Esophagus muscularis mucosa (tissue), 4 donors: ENCODE results near the gene WNT10A.

Experiments
- EP300 ChIP-seq: sonication (generic); formaldehyde crosslinking; IDR thresholded peaks from one replicate; pipeline ENCODE4 v1.6.1; 2017; ENCODE audit warnings: antibody characterized with exemption
- POLR2AphosphoS5 ChIP-seq, 2 donors: sonication (generic); formaldehyde crosslinking; IDR thresholded peaks; one replicate each; pipeline ENCODE4 v1.6.1; 2017; ENCODE audit warnings: antibody characterized with exemption in 2 of 2
- TF ChIP-seq, protein P1 (sequence below), 3 experiments: fragments of 200-600 bp in 2 of 3; fragments of 450-650 bp in 1 of 3; sonication (generic) in 2 of 3; IDR thresholded peaks; one replicate each; pipeline ENCODE4 v1.5.1; 2017 to 2019; ENCODE audit warnings: antibody characterized with exemption in 3 of 3, mild to moderate bottlenecking in 2 of 3, moderate library complexity in 1 of 3

DNA sequence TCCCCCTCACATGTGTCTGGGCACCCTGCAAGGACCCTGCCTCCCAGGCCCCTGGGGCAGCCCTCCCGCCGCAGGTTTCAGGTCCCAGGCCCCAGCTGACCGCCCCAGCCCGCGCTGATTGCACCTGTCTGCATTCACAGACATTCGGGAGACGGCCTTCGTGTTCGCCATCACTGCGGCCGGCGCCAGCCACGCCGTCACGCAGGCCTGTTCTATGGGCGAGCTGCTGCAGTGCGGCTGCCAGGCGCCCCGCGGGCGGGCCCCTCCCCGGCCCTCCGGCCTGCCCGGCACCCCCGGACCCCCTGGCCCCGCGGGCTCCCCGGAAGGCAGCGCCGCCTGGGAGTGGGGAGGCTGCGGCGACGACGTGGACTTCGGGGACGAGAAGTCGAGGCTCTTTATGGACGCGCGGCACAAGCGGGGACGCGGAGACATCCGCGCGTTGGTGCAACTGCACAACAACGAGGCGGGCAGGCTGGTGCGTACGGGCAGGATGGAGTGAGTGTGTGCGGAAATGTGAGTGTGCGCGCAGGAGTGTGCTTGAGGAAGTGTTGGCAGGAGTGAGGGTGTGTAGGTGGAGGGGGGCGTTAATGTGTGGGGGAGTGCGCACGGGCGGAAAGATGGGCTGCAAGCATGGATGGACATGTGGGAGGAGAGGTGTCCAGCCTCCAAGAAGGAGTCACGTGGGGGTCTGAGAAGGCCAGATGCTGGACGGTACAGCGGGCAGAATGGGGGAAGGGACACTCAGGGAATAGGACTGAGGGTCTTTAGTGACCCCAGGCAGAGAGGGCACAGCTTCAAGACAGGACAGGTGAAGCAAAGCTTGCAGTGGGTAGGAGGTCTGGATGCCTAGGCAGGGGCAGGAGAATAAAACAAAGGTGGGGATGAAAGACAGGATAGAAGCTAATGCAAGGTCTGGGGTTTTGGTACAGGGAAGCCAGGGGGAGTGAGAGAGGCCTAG is 9.0 kb upstream of the WNT10A start:
- TF ChIP-seq POLR2AphosphoS5 (IDR thresholded peaks at IDR 0.05) (no peak), EP300 (no peak)
- TF ChIP-seq, protein P1, sequence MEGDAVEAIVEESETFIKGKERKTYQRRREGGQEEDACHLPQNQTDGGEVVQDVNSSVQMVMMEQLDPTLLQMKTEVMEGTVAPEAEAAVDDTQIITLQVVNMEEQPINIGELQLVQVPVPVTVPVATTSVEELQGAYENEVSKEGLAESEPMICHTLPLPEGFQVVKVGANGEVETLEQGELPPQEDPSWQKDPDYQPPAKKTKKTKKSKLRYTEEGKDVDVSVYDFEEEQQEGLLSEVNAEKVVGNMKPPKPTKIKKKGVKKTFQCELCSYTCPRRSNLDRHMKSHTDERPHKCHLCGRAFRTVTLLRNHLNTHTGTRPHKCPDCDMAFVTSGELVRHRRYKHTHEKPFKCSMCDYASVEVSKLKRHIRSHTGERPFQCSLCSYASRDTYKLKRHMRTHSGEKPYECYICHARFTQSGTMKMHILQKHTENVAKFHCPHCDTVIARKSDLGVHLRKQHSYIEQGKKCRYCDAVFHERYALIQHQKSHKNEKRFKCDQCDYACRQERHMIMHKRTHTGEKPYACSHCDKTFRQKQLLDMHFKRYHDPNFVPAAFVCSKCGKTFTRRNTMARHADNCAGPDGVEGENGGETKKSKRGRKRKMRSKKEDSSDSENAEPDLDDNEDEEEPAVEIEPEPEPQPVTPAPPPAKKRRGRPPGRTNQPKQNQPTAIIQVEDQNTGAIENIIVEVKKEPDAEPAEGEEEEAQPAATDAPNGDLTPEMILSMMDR (IDR thresholded peaks at IDR 0.05), result no peak
